HG03520 (cell line): ENCODE data around the gene HIVEP1.

Experiments used
- ATAC-seq: cut with Tn5 transposase; IDR thresholded peaks from one replicate; pipeline ENCODE4 v1.9.1; 2021; ENCODE audit warnings: mild to moderate bottlenecking, moderate library complexity; ENCODE audit not compliant: unreplicated experiment

HIVEP1 gene

GRCh38 chr6:12047304-12047703, 35.2 kb downstream of the HIVEP1 start:
- ATAC-seq, result no peak

GRCh38 chr6:12047792-12048432, 35.8 kb downstream of the HIVEP1 start:
- no peak for ATAC-seq

GRCh38 chr6:12048609-12049008, 36.5 kb downstream of the HIVEP1 start:
- no peak for ATAC-seq

- peak; percentile 29 for ATAC-seq
Observed at GRCh38 chr6:12049165-12049564, 37.1 kb downstream of the HIVEP1 start.

- ATAC-seq, result peak; percentile 83
Observed at GRCh38 chr6:12051861-12052368, 39.8 kb downstream of the HIVEP1 start.

GRCh38 chr6:12058172-12058961, 46.3 kb downstream of the HIVEP1 start:
- no peak for ATAC-seq

GRCh38 chr6:12060780-12061609, 48.9 kb downstream of the HIVEP1 start:
- ATAC-seq, result peak; percentile 78

- ATAC-seq, result no peak
Observed at GRCh38 chr6:12062605-12063004, 50.5 kb downstream of the HIVEP1 start.

- ATAC-seq, result no peak
Observed at GRCh38 chr6:12064131-12064530, 52.0 kb downstream of the HIVEP1 start.

- no peak for ATAC-seq
Observed at GRCh38 chr6:12064538-12065071, 52.5 kb downstream of the HIVEP1 start.

- ATAC-seq, result no peak
Observed at GRCh38 chr6:12065321-12066140, 53.4 kb downstream of the HIVEP1 start.

GRCh38 chr6:12066297-12066696, 54.2 kb downstream of the HIVEP1 start:
- no peak for ATAC-seq

GRCh38 chr6:12068899-12069557, 56.9 kb downstream of the HIVEP1 start:
- no peak for ATAC-seq

- no peak for ATAC-seq
Observed at GRCh38 chr6:12069891-12070529, 57.9 kb downstream of the HIVEP1 start.

- ATAC-seq, result no peak
Observed at GRCh38 chr6:12071064-12071615, 59.0 kb downstream of the HIVEP1 start.

- no peak for ATAC-seq
Observed at GRCh38 chr6:12075067-12075563, 63.0 kb downstream of the HIVEP1 start.

GRCh38 chr6:12077021-12077710, 65.1 kb downstream of the HIVEP1 start:
- ATAC-seq, result no peak

GRCh38 chr6:12078014-12078413, 65.9 kb downstream of the HIVEP1 start:
- ATAC-seq, result no peak
